ENCODE measurements around the gene C16orf82.

GRCh38 chr16:27084307-27085028 lies 17.7 kb downstream of the C16orf82 start:
- TF ChIP-seq HNF4A (conservative IDR thresholded peaks at IDR 0.05): no peak
- no peak for TF ChIP-seq ATF3 (IDR thresholded peaks at IDR 0.05)
- no peak for TF ChIP-seq YY1 (IDR thresholded peaks at IDR 0.05)
- TF ChIP-seq RXRA (IDR thresholded peaks at IDR 0.05): no peak
- no peak for TF ChIP-seq CTCF (IDR thresholded peaks at IDR 0.05; ENCODE audit: low read depth, low read length, missing input control)
- no peak for TF ChIP-seq JUND (IDR thresholded peaks at IDR 0.05)
- no peak for TF ChIP-seq SP1 (IDR thresholded peaks at IDR 0.05)
- TF ChIP-seq TAF1 (conservative IDR thresholded peaks at IDR 0.05): no peak
- TF ChIP-seq RAD21 (IDR thresholded peaks at IDR 0.05): no peak
